HG03135 (cell line): ENCODE measurements around the gene ADAT2.
"Not testable (repeated sequence)": the region's sequence is repeated elsewhere in the genome, so short reads cannot be mapped to it uniquely, and the experiment has no call there.

ENCODE experiments used
- ATAC-seq: cut with Tn5 transposase; IDR thresholded peaks from one replicate; pipeline ENCODE4 v1.9.1; 2021; ENCODE audit warnings: mild to moderate bottlenecking, moderate library complexity; ENCODE audit not compliant: unreplicated experiment

Gene ADAT2

DNA sequence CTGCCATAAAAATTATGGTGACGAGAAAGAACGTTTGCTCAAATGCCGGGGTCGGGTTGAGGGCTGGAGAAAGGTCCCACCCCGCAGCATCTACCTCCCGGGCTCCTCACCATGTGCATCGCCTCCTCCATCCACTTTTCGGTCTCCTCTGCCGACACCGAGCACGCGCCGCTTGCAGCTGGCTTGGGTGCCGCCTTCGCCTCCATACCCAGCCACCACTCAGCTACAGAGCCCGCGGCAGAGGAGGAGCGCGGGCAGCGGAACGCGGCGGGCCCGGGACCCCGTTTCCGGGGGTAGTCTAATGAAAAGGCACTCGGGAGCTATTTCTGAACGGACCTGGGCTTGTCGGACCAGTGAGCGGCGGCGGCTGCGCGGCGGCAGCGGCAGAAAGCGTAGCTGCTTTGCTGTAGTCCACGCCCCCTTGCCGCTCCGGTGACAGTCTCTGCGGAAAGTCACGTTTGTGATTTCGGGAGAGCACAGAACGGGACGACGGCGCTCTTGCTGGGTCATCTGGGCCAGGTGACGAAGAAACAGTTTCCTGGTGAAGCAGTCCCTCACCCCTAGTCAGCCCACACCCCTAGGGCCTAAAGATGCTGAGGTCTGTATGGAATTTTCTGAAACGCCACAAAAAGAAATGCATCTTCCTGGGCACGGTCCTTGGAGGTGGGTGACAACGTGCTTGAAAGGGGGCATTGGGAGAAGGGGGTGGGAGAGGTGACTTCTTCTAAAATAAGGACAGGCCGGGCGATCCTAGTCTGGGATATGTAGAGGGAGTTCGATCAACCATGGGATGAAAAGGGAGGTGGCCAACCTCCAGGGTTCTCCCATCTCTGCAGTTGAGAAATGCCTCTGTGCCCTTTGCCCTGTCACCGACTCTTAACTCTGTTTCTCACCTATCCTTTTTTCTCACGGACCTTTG lies at the start of gene ADAT2, which contains the start of gene PEX3:
ADAT2 (minus strand) TSS at position 243 of the 919 bp plus-strand sequence; CDS start at position 206, 37 bp downstream.
PEX3 (plus strand) TSS at position 353 of the 919 bp plus-strand sequence; CDS start at position 591, 238 bp downstream.
- peak; percentile 98 for ATAC-seq

DNA sequence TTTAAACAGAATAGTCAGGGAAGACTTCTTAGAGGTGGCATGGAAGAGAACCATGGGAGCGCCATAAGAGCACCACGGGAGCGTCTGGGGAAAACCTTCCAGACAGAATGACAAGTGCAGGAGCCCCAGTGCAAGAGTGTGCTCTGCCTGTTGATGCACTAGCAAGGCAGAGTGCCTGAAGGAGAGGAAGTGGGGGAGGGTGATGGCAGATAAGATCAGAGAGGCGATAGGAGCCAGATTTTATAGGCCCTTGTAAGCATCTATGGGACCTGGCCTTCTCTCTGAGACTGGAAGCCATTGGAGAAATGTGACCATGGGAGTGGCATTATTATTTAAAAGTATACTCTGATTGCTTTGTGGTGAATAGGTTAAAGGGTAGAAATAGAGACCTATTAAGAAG lies 47.9 kb upstream of the ADAT2 start:
- ATAC-seq = no peak

DNA sequence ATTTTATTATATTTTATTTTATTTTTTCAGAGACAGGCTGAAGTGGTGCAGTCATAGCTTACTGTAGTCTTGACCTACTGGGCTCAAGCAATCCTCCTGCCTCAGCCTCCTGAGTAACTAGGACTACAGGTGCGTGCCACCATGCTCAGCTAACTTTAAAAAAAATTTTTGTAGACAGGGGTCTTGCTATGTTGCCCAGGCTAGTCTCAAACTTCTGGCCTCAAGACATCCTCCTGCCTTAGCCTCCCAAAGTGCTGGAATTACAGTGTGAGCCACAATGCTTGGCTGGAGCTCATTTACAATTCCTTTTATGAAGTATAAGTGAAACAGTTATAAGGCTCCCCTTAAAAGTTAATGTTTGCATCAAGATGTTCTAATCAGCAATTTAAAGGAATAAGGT lies 46.5 kb upstream of the ADAT2 start:
- no peak for ATAC-seq

DNA sequence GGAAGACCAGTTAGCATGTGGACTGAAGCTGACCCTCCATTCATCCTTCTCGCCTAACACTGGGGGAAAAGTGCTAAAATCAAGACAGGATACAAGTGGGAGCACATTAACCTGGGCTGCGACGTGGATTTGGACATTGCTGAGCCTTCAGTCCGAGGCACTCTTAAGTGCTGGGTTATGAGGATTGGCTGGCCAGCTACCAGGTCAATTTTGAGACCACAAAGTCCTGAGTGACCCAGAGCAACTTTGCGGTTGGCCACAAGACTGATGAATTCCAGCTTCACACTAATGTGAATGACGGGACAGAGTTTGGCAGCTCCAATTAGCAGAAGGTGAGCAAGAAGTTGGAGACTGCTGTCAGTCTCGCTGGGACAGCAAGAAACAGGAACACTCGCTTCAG lies 40.3 kb upstream of the ADAT2 start:
- no peak for ATAC-seq

DNA sequence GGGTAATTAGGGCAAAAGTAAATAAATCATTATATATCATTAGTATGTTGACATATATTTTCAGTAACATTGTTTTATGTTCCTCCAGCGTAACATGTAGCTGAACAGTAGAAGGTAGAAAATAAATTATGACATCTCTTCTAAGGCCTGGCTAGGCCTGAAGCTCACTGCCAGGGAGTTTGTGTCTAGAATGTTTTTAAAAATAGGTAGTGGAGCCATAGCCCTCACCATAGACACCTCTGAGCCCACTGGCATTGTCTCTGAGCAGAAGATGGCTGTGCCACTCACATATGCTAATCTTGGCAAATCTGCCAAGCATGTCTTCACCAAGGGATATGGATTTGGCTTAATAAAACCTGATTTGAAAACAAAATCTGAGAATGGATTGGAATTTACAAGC lies 39.7 kb upstream of the ADAT2 start:
- ATAC-seq = no peak

DNA sequence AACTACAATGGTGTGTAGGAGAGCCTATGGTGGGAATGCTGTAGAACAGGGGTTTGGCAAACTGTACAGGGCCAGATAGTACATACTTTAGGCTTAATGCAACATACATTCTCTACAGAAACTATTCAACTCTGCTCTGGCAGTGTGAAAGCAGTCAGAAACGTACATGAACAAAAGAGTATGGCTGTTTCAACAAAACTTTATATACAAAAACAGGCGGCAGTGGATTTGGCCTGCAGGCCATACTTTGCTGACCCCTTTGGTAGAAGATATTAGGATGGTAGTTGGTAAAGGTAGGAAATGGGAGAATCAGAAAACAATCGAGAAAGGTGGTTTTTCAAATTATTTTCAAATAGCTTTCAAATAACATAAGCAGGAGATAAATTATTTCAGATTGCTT lies 36.3 kb upstream of the ADAT2 start:
- ATAC-seq = no peak

DNA sequence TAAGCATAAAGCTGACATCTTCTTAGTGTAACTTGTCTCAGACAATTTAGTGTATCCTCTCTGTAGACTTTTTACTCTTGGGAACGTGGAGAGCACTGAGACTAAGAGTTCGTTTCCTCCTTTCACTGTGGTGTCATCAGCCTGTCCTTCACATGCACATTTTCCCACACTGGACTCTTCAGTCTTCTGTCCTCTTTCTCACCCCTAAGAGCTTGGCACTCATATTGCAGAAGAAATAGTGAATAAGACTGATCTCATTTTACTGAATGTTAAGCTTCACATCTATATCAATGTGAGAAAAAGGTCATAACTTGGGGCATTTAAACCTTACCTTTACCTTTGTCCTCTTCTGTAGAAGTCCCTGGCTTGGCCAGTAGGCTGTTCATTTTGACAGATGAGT lies 35.5 kb upstream of the ADAT2 start:
- ATAC-seq = no peak

DNA sequence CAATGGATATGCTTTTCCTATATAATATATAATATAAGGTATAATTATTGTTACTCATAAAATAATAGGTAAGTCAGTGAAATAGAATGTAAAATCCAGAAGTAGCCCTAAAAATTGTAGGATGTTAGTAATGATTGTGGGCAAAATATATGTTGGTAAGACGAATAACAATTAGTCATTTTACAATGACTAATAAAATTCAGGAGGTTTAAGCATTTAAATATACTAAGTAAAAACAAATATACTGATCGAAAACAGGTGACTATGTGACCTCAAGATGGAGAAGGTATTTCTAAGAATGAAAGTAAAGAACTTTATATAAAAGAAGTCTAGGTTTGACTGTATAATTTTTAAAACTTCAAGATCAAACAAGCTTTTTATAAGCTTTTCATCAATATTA lies 32.1 kb upstream of the ADAT2 start:
- ATAC-seq = no peak

DNA sequence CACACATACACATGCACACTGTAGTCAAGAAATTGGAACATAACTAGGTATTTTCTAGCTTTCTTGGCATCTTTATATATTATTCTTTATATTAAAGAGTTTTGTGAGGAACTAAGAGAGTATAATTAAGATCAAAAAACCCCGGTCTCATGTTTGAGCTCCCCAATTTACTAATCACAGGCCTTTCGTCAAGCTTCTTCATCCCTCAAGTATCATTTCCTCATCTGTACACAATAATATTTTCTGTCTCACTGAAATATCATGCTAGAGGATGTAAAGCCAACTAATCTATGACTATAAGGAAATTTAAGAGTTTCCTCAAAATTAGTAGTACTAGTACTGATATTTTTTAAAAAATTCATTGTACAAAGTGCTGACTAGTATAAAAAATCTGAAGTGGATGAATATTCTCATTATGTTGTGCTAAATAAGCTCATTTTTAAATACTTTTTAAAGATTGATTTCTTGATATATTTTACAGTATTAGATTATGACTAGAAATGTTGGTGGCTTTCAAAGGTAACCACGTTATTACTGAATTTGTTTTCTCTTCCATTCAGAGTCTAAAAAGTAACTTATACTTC lies 28.1 kb upstream of the ADAT2 start:
- ATAC-seq = no peak

DNA sequence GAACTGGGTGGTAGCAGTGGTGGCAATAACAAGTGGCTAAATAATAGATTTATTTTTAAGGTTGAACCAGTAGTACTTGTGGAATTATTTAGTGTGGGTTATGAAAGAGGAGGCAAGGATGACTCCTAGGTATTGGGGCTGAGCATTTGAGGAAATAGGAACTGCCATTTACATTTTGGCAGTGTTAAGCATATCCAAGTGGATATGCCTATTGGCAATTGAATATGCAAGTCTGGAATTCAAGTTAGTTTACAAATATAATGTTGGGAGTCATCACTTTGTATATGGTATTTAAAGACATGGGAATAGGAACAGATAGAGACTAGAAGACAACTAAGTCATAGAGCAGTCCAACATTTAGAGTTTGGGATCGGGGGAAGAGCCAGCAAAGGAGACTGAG lies 26.1 kb upstream of the ADAT2 start:
- ATAC-seq = no peak

DNA sequence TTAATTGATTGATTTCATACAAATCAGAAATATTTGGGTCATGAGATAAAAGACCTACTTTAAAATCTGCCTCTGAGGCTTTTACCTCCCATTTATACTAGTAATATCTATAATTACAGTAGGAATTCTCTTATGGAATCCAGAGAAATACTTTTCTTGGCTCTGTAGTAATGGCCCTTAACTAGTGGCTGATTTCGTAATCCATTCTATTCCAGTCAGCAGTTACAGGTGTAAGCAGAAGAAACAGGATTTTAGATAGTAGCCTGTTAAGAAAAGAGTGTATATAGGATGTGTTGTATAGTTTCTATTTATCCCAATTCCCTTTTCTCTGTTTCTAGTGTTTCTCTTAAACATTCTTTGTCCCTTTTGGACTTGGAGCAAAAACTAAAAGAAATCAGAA lies 21.3 kb upstream of the ADAT2 start:
- ATAC-seq = no peak

DNA sequence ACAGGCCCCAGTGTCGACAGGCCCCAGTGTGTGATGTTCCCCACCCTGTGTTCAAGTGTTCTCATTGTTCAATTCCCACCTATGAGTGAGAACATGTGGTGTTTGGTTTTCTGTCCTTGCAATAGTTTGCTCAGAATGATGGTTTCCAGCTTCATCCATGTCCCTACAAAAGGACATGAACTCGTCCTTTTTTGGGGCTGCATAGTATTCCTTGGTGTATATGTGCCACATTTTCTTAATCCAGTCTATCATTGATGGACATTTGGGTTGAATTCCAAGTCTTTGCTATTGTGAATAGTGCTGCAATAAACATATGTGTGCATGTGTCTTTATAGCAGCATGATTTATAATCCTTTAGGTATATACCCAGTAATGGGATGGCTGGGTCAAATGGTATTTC lies 18.3 kb upstream of the ADAT2 start:
- not testable (repeated sequence) for ATAC-seq

DNA sequence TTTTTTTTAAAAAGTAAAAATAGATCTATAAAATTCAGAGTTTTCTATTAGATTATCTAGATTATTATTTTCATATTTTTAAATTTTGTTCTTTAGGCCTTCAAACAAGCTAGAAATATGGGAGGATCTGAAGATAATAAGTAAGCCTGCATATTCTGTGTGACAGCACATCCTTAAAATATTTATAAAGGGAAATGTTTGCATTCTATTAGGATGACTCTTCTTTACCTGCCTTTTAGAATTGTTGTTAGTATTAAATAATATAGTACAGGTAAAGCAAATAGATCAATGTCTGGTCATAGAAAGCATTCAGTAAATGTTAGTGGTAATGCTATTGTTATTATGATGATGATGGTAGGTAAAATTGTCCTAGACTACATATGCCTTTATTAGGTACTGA lies 17.5 kb upstream of the ADAT2 start:
- no peak for ATAC-seq

DNA sequence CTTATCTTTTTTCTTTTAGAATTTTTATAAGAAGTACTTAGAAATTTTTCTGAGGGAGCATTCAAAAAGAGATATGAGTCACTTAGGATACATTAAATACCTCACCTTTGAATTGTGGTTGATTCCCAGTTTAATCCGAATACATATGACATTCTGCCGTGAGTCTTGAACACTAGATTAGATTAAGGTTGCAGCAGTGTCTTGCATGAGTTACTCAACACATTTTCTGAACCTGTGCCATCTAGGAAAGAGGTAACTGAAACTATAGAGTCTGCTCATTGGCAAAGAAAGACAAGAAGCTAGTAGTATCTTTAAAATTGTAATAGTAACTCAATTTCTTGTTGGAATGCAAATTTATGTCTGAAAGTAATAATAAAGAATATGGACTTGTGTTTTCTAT lies 15.1 kb upstream of the ADAT2 start:
- no peak for ATAC-seq

DNA sequence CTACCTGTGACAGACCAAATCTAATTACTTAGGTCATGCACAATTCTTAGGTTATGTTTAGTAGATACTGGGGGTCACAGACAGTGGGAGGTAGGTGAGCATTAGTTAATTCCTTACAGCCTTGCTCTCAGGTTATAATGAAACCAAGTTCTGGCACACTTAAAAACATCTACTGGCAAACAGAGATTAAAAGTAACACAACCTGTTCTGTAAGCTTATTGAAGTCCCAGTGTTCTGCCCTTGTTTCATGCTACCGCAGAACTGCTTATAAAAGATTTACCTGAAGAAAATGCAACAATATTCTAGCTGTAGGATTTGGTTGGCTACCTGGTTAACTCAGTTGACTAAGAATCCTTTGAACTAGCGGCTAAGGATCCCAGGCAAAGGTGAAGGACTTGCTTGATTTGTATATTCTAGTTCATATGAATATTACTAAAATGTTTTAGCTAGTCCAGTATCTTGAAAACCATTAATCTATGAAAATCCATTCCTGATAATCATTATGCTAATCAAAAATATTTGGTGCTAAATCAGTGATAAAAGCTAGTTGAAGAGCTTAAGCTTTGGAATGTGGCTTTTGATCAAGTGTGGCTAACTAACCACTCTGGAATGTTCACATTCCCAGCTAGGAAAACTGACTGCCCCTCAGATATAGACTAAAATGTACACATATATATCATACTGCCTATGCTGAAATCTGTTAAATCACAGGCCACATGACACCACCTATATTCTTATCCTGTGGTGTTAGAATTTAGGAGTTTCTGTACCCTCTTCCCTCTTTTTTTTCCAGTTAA lies 7.3 kb upstream of the ADAT2 start:
- ATAC-seq = no peak

DNA sequence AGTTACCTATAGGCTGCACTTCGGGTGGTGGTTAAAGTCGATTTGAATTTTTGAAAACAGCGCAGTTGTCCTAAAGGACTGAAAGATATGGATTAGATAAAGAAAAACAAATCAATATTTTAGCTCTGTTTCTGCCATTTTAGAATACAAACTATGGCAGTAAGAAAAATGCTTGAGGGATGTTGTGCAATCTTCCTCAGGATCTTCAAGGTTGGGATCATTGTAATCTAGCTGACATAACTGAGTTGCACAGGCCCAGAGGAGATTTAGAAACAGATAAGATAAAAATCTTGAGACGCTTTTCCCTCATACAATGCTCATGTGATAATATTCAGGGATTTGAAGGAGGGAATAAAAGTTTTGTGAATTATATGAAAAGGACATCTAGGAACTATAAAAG lies 1.0 kb upstream of the ADAT2 start:
- ATAC-seq = no peak

DNA sequence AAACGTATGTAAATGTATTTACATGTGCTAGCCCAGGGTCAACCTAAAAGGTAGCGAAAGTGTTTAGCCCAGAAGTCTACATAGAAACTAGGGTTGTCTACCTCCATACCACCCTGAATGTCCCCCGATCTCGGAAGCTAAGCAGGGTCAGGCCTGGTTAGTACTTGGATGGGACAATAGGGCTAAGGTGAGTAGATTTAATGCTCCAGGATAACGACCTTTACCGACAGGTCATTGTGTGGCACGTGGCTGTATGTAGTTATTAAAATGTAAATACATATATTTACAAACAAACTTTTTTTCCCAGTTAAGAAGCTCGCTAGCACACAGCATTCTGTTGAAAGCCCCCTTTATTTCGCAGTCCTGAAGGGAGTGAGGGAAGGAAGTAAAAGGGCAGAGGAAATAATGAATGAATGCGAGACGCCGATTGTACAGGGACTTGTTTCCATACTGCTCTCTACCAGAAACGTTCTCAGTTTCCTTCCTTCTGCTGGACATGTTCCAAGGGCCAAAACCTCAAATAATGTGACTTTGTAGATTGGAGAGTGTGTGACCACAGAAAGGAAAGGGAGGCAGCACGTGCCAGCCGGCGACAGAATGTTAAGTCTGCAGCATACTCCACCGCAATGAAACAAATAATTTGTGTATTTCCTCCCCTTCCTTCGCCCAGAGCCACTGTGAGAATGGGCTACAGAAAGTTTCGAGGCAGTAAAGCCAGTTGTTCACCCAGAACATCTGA lies 612 bp downstream of the ADAT2 start:
- peak; percentile 17 for ATAC-seq

DNA sequence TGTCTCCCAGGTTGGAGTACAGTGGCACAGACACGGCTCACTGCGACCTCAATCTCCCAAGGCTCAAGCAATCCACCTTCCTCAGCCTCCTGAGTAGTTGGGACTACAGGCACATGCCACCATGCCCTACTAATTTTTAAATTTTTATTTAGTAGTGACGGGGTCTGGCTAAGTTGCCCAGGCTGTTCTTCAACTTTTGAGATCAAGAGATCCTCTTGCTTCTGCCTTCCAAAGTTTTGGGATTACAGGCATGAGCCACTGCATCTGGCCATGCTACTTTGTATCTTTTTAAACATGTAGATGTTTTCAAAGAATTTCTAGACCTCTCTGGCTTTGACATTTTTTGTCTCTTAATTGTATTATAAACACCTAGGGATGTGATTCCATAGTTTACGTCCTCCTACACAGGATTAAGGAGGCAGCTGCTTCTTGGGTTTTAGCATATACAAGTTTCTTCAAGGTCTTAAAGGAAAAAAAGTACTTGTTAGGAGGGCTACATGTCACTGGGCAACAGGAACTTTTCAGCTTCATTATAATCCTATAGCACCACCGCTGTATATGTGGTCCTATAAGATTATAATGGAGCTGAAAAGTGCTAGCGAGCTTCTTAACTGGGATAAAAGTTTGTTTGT lies 1.3 kb downstream of the ADAT2 start:
- ATAC-seq = no peak

DNA sequence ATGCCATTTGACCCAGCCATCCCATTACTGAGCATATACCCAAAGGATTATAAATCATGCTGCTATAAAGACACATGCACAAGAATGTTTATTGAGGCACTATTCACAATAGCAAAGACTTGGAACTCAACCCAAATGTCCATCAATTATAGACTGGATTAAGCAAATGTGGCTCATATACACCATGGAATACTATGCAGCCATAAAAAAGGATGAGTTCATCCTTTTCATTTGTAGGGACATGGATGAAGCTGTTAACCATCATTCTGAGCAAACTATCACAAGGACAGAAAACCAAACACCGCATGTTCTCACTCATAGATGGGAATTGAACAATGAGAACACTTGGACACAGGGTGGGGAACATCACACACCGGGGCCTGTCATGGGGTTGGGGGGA lies 2.6 kb downstream of the ADAT2 start:
- ATAC-seq = not testable (repeated sequence)

DNA sequence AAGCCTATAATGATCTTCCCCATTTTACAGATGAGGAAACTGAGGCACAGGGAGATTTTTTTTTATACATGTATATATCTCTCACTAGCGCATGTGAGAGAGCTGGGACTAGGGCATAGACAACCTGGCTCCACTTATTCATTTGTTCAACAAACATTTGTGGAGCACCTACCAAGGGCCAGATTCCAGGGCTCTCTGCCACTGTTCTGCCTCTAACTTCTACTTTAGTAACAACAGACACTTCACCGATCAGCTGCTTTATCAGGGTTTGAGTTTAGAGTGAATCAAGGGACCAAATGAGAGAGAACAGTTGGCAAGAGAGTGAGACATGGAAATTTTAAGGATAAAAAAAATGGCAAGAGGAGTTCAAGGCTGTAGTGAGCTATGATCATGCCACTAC lies 7.4 kb downstream of the ADAT2 start:
- ATAC-seq = no peak
